Measurements from ENCODE around the gene ZNF419. TPM values are rescaled to one million over a fixed set of nuclear protein-coding genes. Genes with fewer than 3 reads are reported as not detected.

The ZNF419 gene
- polyA plus RNA-seq, 1 donor (not counting 4 experiments of a cell fraction or from before 2014, with no cell fraction given) = 11.9 TPM

DNA sequence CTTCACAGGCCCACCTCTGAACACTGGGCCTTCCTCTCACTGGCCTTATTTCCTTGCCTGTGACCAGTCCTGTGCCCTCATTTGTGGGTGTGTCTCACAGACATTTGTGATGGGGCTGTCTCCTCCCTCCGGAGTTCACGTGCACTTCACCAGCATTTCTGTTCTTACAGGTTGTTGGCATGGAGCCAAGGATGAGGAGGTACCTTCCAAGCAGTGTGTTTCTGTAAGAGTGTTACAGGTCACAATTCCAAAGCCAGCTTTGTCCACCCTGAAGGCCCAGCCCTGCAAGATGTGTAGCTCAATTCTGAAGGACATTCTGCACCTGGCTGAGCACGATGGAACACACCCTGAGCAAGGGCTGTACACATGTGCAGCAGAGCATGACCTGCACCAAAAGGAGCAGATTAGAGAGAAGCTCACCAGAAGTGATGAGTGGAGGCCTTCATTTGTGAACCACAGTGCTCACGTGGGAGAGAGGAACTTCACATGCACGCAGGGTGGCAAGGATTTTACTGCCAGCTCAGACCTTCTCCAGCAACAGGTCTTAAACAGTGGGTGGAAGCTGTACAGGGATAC is 44.3 kb upstream of the ZNF419 start:
- H3K9ac ChIP-seq (ENCODE audit: control insufficient read depth, extremely low read depth, insufficient read depth, low read length) = no peak overlapping the region
- no peak overlapping the region for H2AFZ ChIP-seq (ENCODE audit: control insufficient read depth, low read length)
- H3K4me3 ChIP-seq (ENCODE audit: control insufficient read depth in 2 of 3, extremely low read depth in 1 of 3, insufficient read depth in 2 of 3, low read depth in 1 of 3, low read length in 3 of 3) = no peak overlapping the region
- dilution Hi-C loops (cut with MboI; ENCODE audit: extremely low pct_ligation_motif_present, low sequenced_read_pairs) = no loop called here
- H3K4me1 ChIP-seq (ENCODE audit: control insufficient read depth, extremely low read depth, insufficient read depth, low read length) = no peaks in the 10 kb centered on the region
- DNase-seq (ENCODE audit: low read depth, low spot score) (no peak), FAIRE-seq (no peak)
- H3K9me3 ChIP-seq (ENCODE audit: control insufficient read depth, low read depth, low read length) = peaks cover 2% of the 10 kb centered on the region
- no peaks in the 10 kb centered on the region for H3K27me3 ChIP-seq (ENCODE audit: control insufficient read depth, extremely low read depth, insufficient read depth, low read length)
- no peak overlapping the region for H3K4me2 ChIP-seq (ENCODE audit: control insufficient read depth, extremely low read depth, insufficient read depth, low read depth, low read length)
- TF ChIP-seq CTCF (optimal IDR thresholded peaks at IDR 0.05 in 1 of 3, IDR thresholded peaks at IDR 0.05 in 1 of 3, conservative IDR thresholded peaks at IDR 0.05 in 1 of 3; ENCODE audit: extremely low read depth in 1 of 3, insufficient read depth in 2 of 3, low read length in 3 of 3) = no peak
- no peak for TF ChIP-seq EZH2 (IDR thresholded peaks at IDR 0.05; ENCODE audit: low read length)
- H3K36me3 ChIP-seq (ENCODE audit: control insufficient read depth in 2 of 2, extremely low read depth in 1 of 2, insufficient read depth in 2 of 2, low read length in 2 of 2) = peaks cover 17 to 25% of the 10 kb centered on the region in 2 experiments
- no peak overlapping the region for H3K27ac ChIP-seq (ENCODE audit: control insufficient read depth, insufficient read depth, low read length)
- peaks cover 45% of the 10 kb centered on the region for H3K79me2 ChIP-seq (ENCODE audit: control insufficient read depth, insufficient read depth, low read length)
- H4K20me1 ChIP-seq (ENCODE audit: control insufficient read depth, extremely low read depth, insufficient read depth, low read length) = no peaks in the 10 kb centered on the region
- H3K9me1 ChIP-seq (ENCODE audit: control insufficient read depth, extremely low read depth, insufficient read depth, low read length) = no peaks in the 10 kb centered on the region

GRCh38 chr19:57452307-57452706 is 35.2 kb upstream of the ZNF419 start:
- Histone ChIP-seq H3K9ac (ENCODE audit: control insufficient read depth, extremely low read depth, insufficient read depth, low read length) (no peak overlapping the region), H3K27ac (ENCODE audit: control insufficient read depth, insufficient read depth, low read length) (no peak overlapping the region), H3K27me3 (ENCODE audit: control insufficient read depth, extremely low read depth, insufficient read depth, low read length) (no peaks in the 10 kb centered on the region), H3K9me1 (ENCODE audit: control insufficient read depth, extremely low read depth, insufficient read depth, low read length) (no peaks in the 10 kb centered on the region), H3K9me3 (ENCODE audit: control insufficient read depth, low read depth, low read length) (no peaks in the 10 kb centered on the region), H4K20me1 (ENCODE audit: control insufficient read depth, extremely low read depth, insufficient read depth, low read length) (no peaks in the 10 kb centered on the region), H3K79me2 (ENCODE audit: control insufficient read depth, insufficient read depth, low read length) (no peaks in the 10 kb centered on the region), H3K4me1 (ENCODE audit: control insufficient read depth, extremely low read depth, insufficient read depth, low read length) (no peaks in the 10 kb centered on the region), H2AFZ (ENCODE audit: control insufficient read depth, low read length) (no peak overlapping the region), H3K36me3 (ENCODE audit: control insufficient read depth in 2 of 2, extremely low read depth in 1 of 2, insufficient read depth in 2 of 2, low read length in 2 of 2) (no peaks in the 10 kb centered on the region), H3K4me3 (ENCODE audit: control insufficient read depth in 2 of 3, extremely low read depth in 1 of 3, insufficient read depth in 2 of 3, low read depth in 1 of 3, low read length in 3 of 3) (no peak overlapping the region), H3K4me2 (ENCODE audit: control insufficient read depth, extremely low read depth, insufficient read depth, low read depth, low read length) (no peak overlapping the region)
- dilution Hi-C loops (cut with MboI; ENCODE audit: extremely low pct_ligation_motif_present, low sequenced_read_pairs) = no loop called here
- DNase-seq (ENCODE audit: low read depth, low spot score) = no peak
- no peak for FAIRE-seq
- no peak for TF ChIP-seq EZH2 (IDR thresholded peaks at IDR 0.05; ENCODE audit: low read length)
- TF ChIP-seq CTCF (optimal IDR thresholded peaks at IDR 0.05 in 1 of 3, IDR thresholded peaks at IDR 0.05 in 1 of 3, conservative IDR thresholded peaks at IDR 0.05 in 1 of 3; ENCODE audit: extremely low read depth in 1 of 3, insufficient read depth in 2 of 3, low read length in 3 of 3) = no peak

Data from keratinocyte (primary cell).